Measurements from ENCODE around the gene ZNF492.
"Not testable (repeated sequence)": the region's sequence is repeated elsewhere in the genome, so short reads cannot be mapped to it uniquely, and the experiment has no call there.

The ZNF492 gene

GRCh38 chr19:22633706-22634449 is at the start of gene ZNF492:
TSS of gene ZNF492 (plus strand) at chr19:22634324. CDS start at chr19:22653400, 19,076 bp downstream.
- DNase-seq; in situ Hi-C loops (cut with HindIII; ENCODE audit: low pct_ligation_motif_present, low pct_unique_long_range_greater_than_20kb, low sequenced_read_pairs): not testable (repeated sequence)

- no peak for DNase-seq
Observed at GRCh38 chr19:22595422-22595821, 38.7 kb upstream of the ZNF492 start.

GRCh38 chr19:22595918-22596341 is 38.2 kb upstream of the ZNF492 start:
- in situ Hi-C loops (cut with HindIII; ENCODE audit: low pct_ligation_motif_present, low pct_unique_long_range_greater_than_20kb, low sequenced_read_pairs): no loop called here
- no peak for DNase-seq

More at GRCh38 chr19:22595422-22595821, 38.7 kb upstream of the ZNF492 start:
- in situ Hi-C loops (cut with HindIII; ENCODE audit: low pct_ligation_motif_present, low pct_unique_long_range_greater_than_20kb, low sequenced_read_pairs): no loop called here

- no peak for DNase-seq
- in situ Hi-C loops (cut with HindIII; ENCODE audit: low pct_ligation_motif_present, low pct_unique_long_range_greater_than_20kb, low sequenced_read_pairs): no loop called here
Observed at GRCh38 chr19:22600690-22601648, 33.2 kb upstream of the ZNF492 start.

GRCh38 chr19:22601906-22602630 is 32.1 kb upstream of the ZNF492 start:
- in situ Hi-C loops (cut with HindIII; ENCODE audit: low pct_ligation_motif_present, low pct_unique_long_range_greater_than_20kb, low sequenced_read_pairs): no loop called here
- DNase-seq: no peak

- in situ Hi-C loops (cut with HindIII; ENCODE audit: low pct_ligation_motif_present, low pct_unique_long_range_greater_than_20kb, low sequenced_read_pairs): no loop called here
- no peak for DNase-seq
Observed at GRCh38 chr19:22602631-22603272, 31.4 kb upstream of the ZNF492 start.

- DNase-seq: no peak
- in situ Hi-C loops (cut with HindIII; ENCODE audit: low pct_ligation_motif_present, low pct_unique_long_range_greater_than_20kb, low sequenced_read_pairs): no loop called here
Observed at GRCh38 chr19:22603518-22604440, 30.3 kb upstream of the ZNF492 start.

- no peak for DNase-seq
- in situ Hi-C loops (cut with HindIII; ENCODE audit: low pct_ligation_motif_present, low pct_unique_long_range_greater_than_20kb, low sequenced_read_pairs): no loop called here
Observed at GRCh38 chr19:22604571-22605274, 29.4 kb upstream of the ZNF492 start.

GRCh38 chr19:22605275-22606211 is 28.6 kb upstream of the ZNF492 start:
- in situ Hi-C loops (cut with HindIII; ENCODE audit: low pct_ligation_motif_present, low pct_unique_long_range_greater_than_20kb, low sequenced_read_pairs): no loop called here
- DNase-seq: no peak

- DNase-seq: no peak
- in situ Hi-C loops (cut with HindIII; ENCODE audit: low pct_ligation_motif_present, low pct_unique_long_range_greater_than_20kb, low sequenced_read_pairs): no loop called here
Observed at GRCh38 chr19:22606212-22606553, 27.9 kb upstream of the ZNF492 start.

GRCh38 chr19:22606954-22607652 is 27.0 kb upstream of the ZNF492 start:
- no peak for DNase-seq
- in situ Hi-C loops (cut with HindIII; ENCODE audit: low pct_ligation_motif_present, low pct_unique_long_range_greater_than_20kb, low sequenced_read_pairs): no loop called here

GRCh38 chr19:22607653-22608430 is 26.3 kb upstream of the ZNF492 start:
- no peak for DNase-seq
- in situ Hi-C loops (cut with HindIII; ENCODE audit: low pct_ligation_motif_present, low pct_unique_long_range_greater_than_20kb, low sequenced_read_pairs): no loop called here

- DNase-seq: no peak
- in situ Hi-C loops (cut with HindIII; ENCODE audit: low pct_ligation_motif_present, low pct_unique_long_range_greater_than_20kb, low sequenced_read_pairs): no loop called here
Observed at GRCh38 chr19:22608441-22608840, 25.7 kb upstream of the ZNF492 start.

GRCh38 chr19:22609630-22610029 is 24.5 kb upstream of the ZNF492 start:
- in situ Hi-C loops (cut with HindIII; ENCODE audit: low pct_ligation_motif_present, low pct_unique_long_range_greater_than_20kb, low sequenced_read_pairs): no loop called here
- DNase-seq: no peak

- DNase-seq: no peak
- in situ Hi-C loops (cut with HindIII; ENCODE audit: low pct_ligation_motif_present, low pct_unique_long_range_greater_than_20kb, low sequenced_read_pairs): no loop called here
Observed at GRCh38 chr19:22610121-22610520, 24.0 kb upstream of the ZNF492 start.

Measured in ACHN (cell line).